NCI-H82 (cell line): ENCODE measurements around the gene ACTR10.

ENCODE experiments used
- DNase-seq: peaks from one replicate; lab custom pipeline; 2025; lab: John Stamatoyannopoulos, UW

ACTR10 gene

GRCh38 chr14:58281969-58282368, 82.0 kb downstream of the ACTR10 start:
- DNase-seq = no peak

DNA sequence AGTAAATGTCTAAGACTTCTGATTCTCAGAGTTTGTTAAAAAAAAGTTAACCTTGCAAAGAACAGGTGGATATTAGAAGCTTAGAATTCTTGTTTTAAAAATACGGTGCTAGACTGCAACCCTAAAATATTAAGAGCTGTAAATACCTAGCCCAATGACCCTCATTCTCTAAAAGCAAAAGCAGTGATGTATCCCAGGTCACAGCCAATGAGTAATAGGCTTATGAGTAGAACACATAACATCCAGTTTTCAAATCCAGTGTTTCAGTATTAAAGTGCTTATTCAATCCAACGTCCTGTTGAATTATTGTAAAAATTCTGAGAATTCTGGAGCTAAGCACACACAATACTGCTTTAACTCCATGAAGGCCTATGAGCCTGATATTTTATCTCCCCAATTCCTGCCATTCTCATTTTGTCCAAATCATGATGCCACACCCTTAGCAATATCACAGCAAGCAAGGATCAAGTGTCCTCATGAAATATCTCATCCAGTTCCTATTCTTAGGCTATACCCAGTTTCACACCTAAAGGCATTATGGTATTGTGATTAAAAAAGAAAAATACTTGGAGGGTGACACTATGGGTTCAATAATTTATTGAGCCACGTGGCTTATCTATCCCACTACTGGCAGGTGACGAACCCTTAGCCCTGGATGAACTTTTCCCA, 83.1 kb downstream of the ACTR10 start:
- no peak for DNase-seq

DNA sequence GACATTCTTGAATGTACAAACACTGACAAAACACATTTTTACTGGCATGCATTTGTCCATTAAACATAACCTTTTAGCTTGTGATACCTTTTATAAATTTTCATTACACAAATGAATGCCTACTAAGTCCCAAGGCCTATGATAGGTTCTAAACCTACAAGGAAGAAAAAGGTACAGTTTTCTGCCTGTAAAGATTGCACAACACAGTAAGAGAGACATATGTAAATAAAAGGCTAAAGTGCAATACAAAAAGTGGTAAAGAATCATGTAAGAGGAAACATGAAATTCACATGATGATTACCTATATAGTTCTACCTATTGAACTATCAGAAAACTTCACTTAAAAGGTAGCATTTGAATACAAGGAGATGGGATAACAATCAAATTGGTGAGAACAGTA, 83.8 kb downstream of the ACTR10 start:
- no peak for DNase-seq

GRCh38 chr14:58285132-58285531, 85.2 kb downstream of the ACTR10 start:
- no peak for DNase-seq
